ENCODE measurements around the gene TMEM222. TPM values are rescaled to one million over a fixed set of nuclear protein-coding genes. Genes with fewer than 3 reads are reported as not detected.

Gene TMEM222
- total and polyA plus RNA-seq, 10 of the 15 experiments (the other 5 are each of a cell fraction or from before 2014, with no cell fraction given) = 3.8 to 43.5 (median 35.4) TPM

GRCh38 chr1:27298632-27299384 is 23.2 kb upstream of the TMEM222 start:
- POLR2A ChIA-PET = interaction anchor here (0.6 to 3.8 kb wide), 4 partner anchors 49 to 409 kb away, joined by 3 to 16 read pairs (median 4); no protein-coding TSS in a partner anchor
- Histone ChIP-seq H3K27ac (ENCODE audit: control insufficient read depth, insufficient read depth) (no peak overlapping the region), H3K4me2 (ENCODE audit: control insufficient read depth, insufficient read depth) (no peak overlapping the region), H3K9ac (ENCODE audit: control insufficient read depth, insufficient read depth, low read length) (no peak overlapping the region), H3K79me2 (ENCODE audit: control insufficient read depth, insufficient read depth, low read length) (no peaks in the 10 kb centered on the region), H2AFZ (ENCODE audit: control insufficient read depth, low read depth, low read length) (no peak overlapping the region), H3K9me3 (replicated peaks; ENCODE audit: control insufficient read depth, insufficient read depth, low read length) (no peaks in the 10 kb centered on the region), H3K4me3 (no peak overlapping the region), H3K27me3 (replicated peaks in 1 of 2; ENCODE audit: control insufficient read depth in 2 of 2, insufficient read depth in 2 of 2, low read length in 1 of 2) (no peaks in the 10 kb centered on the region), H3K36me3 (ENCODE audit: control insufficient read depth in 2 of 2, insufficient read depth in 2 of 2, low read length in 1 of 2) (peaks cover 4 to 8% of the 10 kb centered on the region in 2 experiments; a peak in 3 of 4 replicates), H4K20me1 (ENCODE audit: control insufficient read depth, insufficient read depth) (no peaks in the 10 kb centered on the region), H3K4me1 (ENCODE audit: control insufficient read depth, insufficient read depth, low read length) (peaks cover 5% of the 10 kb centered on the region)
- RAD21 ChIA-PET (ENCODE audit: unreplicated experiment) = interaction anchor here (1.1 to 7.5 kb wide), 7 partner anchors 89 to 308 kb away, joined by 4 to 103 read pairs (median 8); no protein-coding TSS in a partner anchor
- WGBS (ENCODE audit: insufficient coverage, insufficient replicate concordance, low lambda C conversion rate, missing lambda C conversion rate) = 96% methylated on average over 7 of the region's 8 CpGs
- no TSS peak for BruUV-seq (replicated peaks)
- no peak for DNase-seq (ENCODE audit: low read depth, low spot score)
- no peak for FAIRE-seq
- SMC1A ChIA-PET (ENCODE audit: uncharacterized antibody, unreplicated experiment) = interaction anchor here (0.7 to 5.5 kb wide), 9 partner anchors 11 to 308 kb away, joined by 3 to 54 read pairs (median 4); no protein-coding TSS in a partner anchor
- in situ Hi-C loops (cut with MboI) = no loop called here
- intact Hi-C loops (cut with micrococcal nuclease; ENCODE audit: unreplicated experiment) = no loop called here
- ATAC-seq = no peak
- CTCF ChIA-PET = interaction anchor here (0.7 to 13.1 kb wide), 31 partner anchors 8 to 475 kb away, joined by 3 to 265 read pairs (median 5); partner anchors contain the start of genes AHDC1, GPR3, MAP3K6 and SYTL1
- TF ChIP-seq SP1 (IDR thresholded peaks at IDR 0.05; ENCODE audit: low read depth, low read length) (no peak), HSF1 (IDR thresholded peaks at IDR 0.05; ENCODE audit: low read depth, low read length) (no peak), BCL11A (IDR thresholded peaks at IDR 0.05; ENCODE audit: low read depth, low read length) (no peak), SUPT20H (IDR thresholded peaks at IDR 0.05; ENCODE audit: borderline replicate concordance, control insufficient read depth, low read depth, low read length) (no peak), JUNB (IDR thresholded peaks at IDR 0.05) (no peak), SREBF1 (IDR thresholded peaks at IDR 0.05; ENCODE audit: low read length) (no peak), WRNIP1 (IDR thresholded peaks at IDR 0.05; ENCODE audit: borderline replicate concordance, low read depth, low read length) (no peak), CHD2 (IDR thresholded peaks at IDR 0.05; ENCODE audit: borderline replicate concordance, low read depth, low read length) (no peak), LARP7 (IDR thresholded peaks at IDR 0.05) (no peak), NFYB (IDR thresholded peaks at IDR 0.05; ENCODE audit: insufficient read depth, low read depth, low read length) (no peak), CREM (IDR thresholded peaks at IDR 0.05; ENCODE audit: low read depth) (no peak), IRF4 (IDR thresholded peaks at IDR 0.05; ENCODE audit: low read depth, low read length) (no peak), RELB (IDR thresholded peaks at IDR 0.05; ENCODE audit: low read depth) (no peak)
- TF ChIP-seq, protein P1, sequence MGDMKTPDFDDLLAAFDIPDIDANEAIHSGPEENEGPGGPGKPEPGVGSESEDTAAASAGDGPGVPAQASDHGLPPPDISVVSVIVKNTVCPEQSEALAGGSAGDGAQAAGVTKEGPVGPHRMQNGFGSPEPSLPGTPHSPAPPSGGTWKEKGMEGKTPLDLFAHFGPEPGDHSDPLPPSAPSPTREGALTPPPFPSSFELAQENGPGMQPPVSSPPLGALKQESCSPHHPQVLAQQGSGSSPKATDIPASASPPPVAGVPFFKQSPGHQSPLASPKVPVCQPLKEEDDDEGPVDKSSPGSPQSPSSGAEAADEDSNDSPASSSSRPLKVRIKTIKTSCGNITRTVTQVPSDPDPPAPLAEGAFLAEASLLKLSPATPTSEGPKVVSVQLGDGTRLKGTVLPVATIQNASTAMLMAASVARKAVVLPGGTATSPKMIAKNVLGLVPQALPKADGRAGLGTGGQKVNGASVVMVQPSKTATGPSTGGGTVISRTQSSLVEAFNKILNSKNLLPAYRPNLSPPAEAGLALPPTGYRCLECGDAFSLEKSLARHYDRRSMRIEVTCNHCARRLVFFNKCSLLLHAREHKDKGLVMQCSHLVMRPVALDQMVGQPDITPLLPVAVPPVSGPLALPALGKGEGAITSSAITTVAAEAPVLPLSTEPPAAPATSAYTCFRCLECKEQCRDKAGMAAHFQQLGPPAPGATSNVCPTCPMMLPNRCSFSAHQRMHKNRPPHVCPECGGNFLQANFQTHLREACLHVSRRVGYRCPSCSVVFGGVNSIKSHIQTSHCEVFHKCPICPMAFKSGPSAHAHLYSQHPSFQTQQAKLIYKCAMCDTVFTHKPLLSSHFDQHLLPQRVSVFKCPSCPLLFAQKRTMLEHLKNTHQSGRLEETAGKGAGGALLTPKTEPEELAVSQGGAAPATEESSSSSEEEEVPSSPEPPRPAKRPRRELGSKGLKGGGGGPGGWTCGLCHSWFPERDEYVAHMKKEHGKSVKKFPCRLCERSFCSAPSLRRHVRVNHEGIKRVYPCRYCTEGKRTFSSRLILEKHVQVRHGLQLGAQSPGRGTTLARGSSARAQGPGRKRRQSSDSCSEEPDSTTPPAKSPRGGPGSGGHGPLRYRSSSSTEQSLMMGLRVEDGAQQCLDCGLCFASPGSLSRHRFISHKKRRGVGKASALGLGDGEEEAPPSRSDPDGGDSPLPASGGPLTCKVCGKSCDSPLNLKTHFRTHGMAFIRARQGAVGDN (IDR thresholded peaks at IDR 0.05) = no peak

All from GM12878 (cell line).